Thyroid gland (tissue), 4 donors: ENCODE measurements around the gene COL18A1. TPM values are rescaled to one million over a fixed set of nuclear protein-coding genes. Genes with fewer than 3 reads are reported as not detected.

ENCODE experiments used
- DNase-seq, 2 donors: peaks; one replicate each; pipeline ENCODE4 v3.0.0-alpha.2; 2019
- H3K27ac ChIP-seq, 3 donors: fragments of 200-600 bp; sonication (generic); 1 replicate in 2 of 3; 2 replicates in 1 of 3; pipeline ENCODE4 v1.5.1; 2016 to 2019; ENCODE audit warnings: mild to moderate bottlenecking in 1 of 3, moderate library complexity in 1 of 3
- H3K27me3 ChIP-seq: fragments of 200-600 bp; sonication (generic); one replicate; pipeline ENCODE4 v1.5.1; 2019
- H3K36me3 ChIP-seq, 2 donors: fragments of 200-600 bp; sonication (generic); one replicate each; pipeline ENCODE4 v1.5.1; 2016 to 2019
- H3K4me1 ChIP-seq, 2 donors: fragments of 200-600 bp; sonication (generic); one replicate each; pipeline ENCODE4 v1.5.1; 2017 to 2019
- H3K4me3 ChIP-seq, 3 donors: fragments of 200-600 bp; sonication (generic); replicated peaks in 1 of 3; 1 replicate in 2 of 3; 2 replicates in 1 of 3; pipeline ENCODE4 v1.5.1; 2016; ENCODE audit warnings: mild to moderate bottlenecking in 1 of 3
- H3K9me3 ChIP-seq: fragments of 200-600 bp; sonication (generic); one replicate; pipeline ENCODE4 v1.5.1; 2017
- CTCF ChIP-seq, 6 experiments: fragments of 200-600 bp in 3 of 6; fragments of 450-650 bp in 3 of 6; sonication (generic) in 3 of 6; IDR thresholded peaks; one replicate each; pipeline ENCODE4 v1.5.1; 2016 to 2019; ENCODE audit warnings: antibody characterized with exemption in 6 of 6, mild to moderate bottlenecking in 2 of 6, inconsistent platforms in 1 of 6, moderate library complexity in 1 of 6
- POLR2A ChIP-seq, 2 donors: fragments of 450-650 bp; IDR thresholded peaks; one replicate each; pipeline ENCODE4 v1.6.1; 2017; ENCODE audit warnings: antibody characterized with exemption in 2 of 2, mild to moderate bottlenecking in 2 of 2, moderate library complexity in 1 of 2
- WGBS, 2 donors: methylation state at CpG; one replicate each; pipeline ENCODE4 v1.1.5; 2017; 5-methylcytosine and 5-hydroxymethylcytosine counted together
- intact Hi-C: fragments of 100-400 bp; cut with DNase I; formaldehyde crosslinking; loops from one replicate; pipeline ENCODE4 v1.15.1; 2023
- total RNA-seq, 4 donors: library from RNA; depleted of rRNA; stranded (reverse); fragments of >200 nt; gene quantifications; one replicate each; pipeline ENCODE4 v1.2.3, GENCODE V29; 2016

COL18A1 gene
- total RNA-seq, 4 donors from 2014 or later = 105 to 264 (median 238) TPM

GRCh38 chr21:45493401-45494001 is 88.5 kb downstream of the COL18A1 start:
- H3K36me3 ChIP-seq = peaks cover 3 to 11% of the 10 kb centered on the region in 2 donors

GRCh38 chr21:45494135-45494850 is 89.3 kb downstream of the COL18A1 start:
- no peaks in the 10 kb centered on the region for H3K9me3 ChIP-seq
- H3K4me3 ChIP-seq = no peak overlapping the region
- peaks cover 8 to 14% of the 10 kb centered on the region in 2 donors for H3K36me3 ChIP-seq
- H3K27ac ChIP-seq = no peak overlapping the region
- WGBS, 2 donors = 95 to 98% methylated on average over 10 to 11 of the region's 27 CpGs
- no peak for TF ChIP-seq CTCF (IDR thresholded peaks at IDR 0.05)
- TF ChIP-seq POLR2A (IDR thresholded peaks at IDR 0.05) = no peak
- DNase-seq = no peak
- intact Hi-C loops = no loop called here
- H3K27me3 ChIP-seq = no peaks in the 10 kb centered on the region
- H3K4me1 ChIP-seq = no peaks in the 10 kb centered on the region

More at GRCh38 chr21:45493401-45494001, 88.5 kb downstream of the COL18A1 start:
- intact Hi-C loops = no loop called here
- Histone ChIP-seq H3K4me1 (no peaks in the 10 kb centered on the region), H3K4me3 (no peak overlapping the region), H3K27ac (no peak overlapping the region), H3K27me3 (no peaks in the 10 kb centered on the region), H3K9me3 (no peaks in the 10 kb centered on the region)
- no peak for DNase-seq
- TF ChIP-seq POLR2A (IDR thresholded peaks at IDR 0.05) = no peak
- 91 to 95% methylated on average over 12 of the region's 21 CpGs for WGBS, 2 donors

GRCh38 chr21:45494851-45495680 is 90.1 kb downstream of the COL18A1 start:
- Histone ChIP-seq H3K4me3 (no peak overlapping the region), H3K27me3 (no peaks in the 10 kb centered on the region), H3K9me3 (no peaks in the 10 kb centered on the region), H3K36me3 (peaks cover 8 to 14% of the 10 kb centered on the region in 2 donors), H3K27ac (no peak overlapping the region), H3K4me1 (no peaks in the 10 kb centered on the region)
- no peak for TF ChIP-seq POLR2A (IDR thresholded peaks at IDR 0.05)
- intact Hi-C loops = no loop called here
- 89 to 95% methylated on average over 22 to 23 of the region's 30 CpGs for WGBS, 2 donors
- no peak for DNase-seq

- DNase-seq = no peak
- peaks cover 8 to 14% of the 10 kb centered on the region in 2 donors for H3K36me3 ChIP-seq
- 84 to 87% methylated on average over 14 to 15 of the region's 18 CpGs for WGBS, 2 donors
These were observed 91.4 kb downstream of the COL18A1 start for GRCh38 chr21:45496151-45496967.

More at GRCh38 chr21:45496151-45496967, 91.4 kb downstream of the COL18A1 start:
- H3K9me3 ChIP-seq = no peaks in the 10 kb centered on the region
- no peaks in the 10 kb centered on the region for H3K27me3 ChIP-seq
- intact Hi-C loops = no loop called here
- H3K27ac ChIP-seq = no peak overlapping the region
- no peaks in the 10 kb centered on the region for H3K4me1 ChIP-seq
- H3K4me3 ChIP-seq = no peak overlapping the region
- no peak for TF ChIP-seq CTCF (IDR thresholded peaks at IDR 0.05)
- TF ChIP-seq POLR2A (IDR thresholded peaks at IDR 0.05) = no peak
